Measurements from ENCODE around the gene CYTH1.

Gene CYTH1

DNA sequence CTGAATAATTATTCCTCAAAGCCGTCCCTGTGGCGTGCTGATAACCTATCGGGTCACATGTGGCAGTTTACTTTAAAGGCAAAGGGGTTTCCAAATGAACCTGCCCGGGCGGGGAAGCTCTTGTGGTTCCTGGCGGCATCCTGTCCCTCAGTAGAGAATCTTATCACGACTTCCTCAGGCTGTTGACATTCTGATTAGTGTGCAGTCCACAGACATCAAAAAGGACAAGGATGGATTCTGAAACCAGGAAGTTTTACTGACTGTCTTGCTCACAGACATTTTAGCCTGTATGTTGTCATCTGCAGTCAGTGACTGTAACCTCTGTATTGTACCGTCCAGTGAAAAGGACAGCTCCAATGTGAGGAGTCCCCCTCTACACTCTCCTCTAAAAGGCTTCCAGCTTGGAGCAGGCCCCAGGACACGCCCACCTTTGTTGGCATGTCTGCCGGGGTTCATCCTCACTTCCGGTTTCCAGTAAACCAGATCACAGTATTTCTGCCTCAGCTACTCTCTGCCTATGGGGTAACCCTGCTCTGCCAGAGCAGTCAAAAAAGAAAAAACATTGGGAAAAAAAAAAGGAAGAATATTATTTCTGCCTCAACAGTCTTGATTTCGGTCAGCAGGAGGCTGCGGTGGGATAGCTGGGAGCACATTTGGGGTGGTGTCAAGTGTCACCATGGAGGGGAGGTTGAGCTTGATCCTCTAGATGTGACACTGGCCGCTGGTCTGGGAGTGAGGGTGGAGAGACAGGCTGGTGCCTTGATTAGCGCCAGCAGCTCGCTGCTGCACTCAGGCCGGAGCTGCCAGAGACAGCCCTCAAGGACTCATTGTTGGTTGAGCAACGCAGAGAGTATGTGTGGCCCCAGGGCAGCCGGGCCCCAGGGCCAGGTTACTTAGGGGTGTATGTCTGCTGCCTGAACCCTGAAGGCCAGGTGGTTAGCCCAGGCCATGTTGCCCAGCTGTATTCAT is 115.8 kb downstream of the CYTH1 start:
- no peak for DNase-seq (ENCODE audit: extremely low read depth, low read depth)
- H3K4me3 ChIP-seq (replicated peaks; ENCODE audit: low read depth, low read length): no peak overlapping the region
- TF ChIP-seq, protein P1, sequence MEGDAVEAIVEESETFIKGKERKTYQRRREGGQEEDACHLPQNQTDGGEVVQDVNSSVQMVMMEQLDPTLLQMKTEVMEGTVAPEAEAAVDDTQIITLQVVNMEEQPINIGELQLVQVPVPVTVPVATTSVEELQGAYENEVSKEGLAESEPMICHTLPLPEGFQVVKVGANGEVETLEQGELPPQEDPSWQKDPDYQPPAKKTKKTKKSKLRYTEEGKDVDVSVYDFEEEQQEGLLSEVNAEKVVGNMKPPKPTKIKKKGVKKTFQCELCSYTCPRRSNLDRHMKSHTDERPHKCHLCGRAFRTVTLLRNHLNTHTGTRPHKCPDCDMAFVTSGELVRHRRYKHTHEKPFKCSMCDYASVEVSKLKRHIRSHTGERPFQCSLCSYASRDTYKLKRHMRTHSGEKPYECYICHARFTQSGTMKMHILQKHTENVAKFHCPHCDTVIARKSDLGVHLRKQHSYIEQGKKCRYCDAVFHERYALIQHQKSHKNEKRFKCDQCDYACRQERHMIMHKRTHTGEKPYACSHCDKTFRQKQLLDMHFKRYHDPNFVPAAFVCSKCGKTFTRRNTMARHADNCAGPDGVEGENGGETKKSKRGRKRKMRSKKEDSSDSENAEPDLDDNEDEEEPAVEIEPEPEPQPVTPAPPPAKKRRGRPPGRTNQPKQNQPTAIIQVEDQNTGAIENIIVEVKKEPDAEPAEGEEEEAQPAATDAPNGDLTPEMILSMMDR (IDR thresholded peaks at IDR 0.05; ENCODE audit: low read depth, low read length, missing control alignments): no peak

DNA sequence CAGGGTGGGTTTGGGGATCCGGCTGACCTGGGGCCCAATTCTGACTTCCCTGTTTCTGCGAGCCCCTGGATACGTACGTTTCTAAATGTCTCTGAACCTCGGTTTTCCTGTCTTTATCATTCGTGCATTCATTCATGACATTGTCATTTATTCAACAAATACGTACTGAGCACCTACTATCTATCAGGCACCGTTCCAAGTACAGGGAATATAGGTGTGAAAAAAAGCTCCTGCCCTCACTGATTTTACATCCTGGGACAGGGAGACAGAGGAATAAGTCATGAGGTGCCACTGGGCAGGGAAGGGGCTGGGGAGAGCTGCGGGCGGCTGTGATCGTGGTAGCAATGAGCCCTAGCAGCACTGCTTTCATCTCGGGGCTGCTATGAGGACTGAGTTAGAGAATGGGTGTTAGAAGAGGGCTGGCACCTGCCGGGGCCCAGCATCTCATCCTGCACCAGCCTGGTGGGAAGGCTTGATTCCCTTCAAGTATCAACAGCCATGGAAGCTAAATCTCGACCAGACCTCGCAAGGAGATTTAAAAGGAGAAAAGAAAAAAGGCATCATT is 116.6 kb downstream of the CYTH1 start:
- TF ChIP-seq, protein P1 (IDR thresholded peaks at IDR 0.05; ENCODE audit: low read depth, low read length, missing control alignments): no peak
- H3K4me3 ChIP-seq (replicated peaks; ENCODE audit: low read depth, low read length): no peak overlapping the region
- no peak for DNase-seq (ENCODE audit: extremely low read depth, low read depth)

DNA sequence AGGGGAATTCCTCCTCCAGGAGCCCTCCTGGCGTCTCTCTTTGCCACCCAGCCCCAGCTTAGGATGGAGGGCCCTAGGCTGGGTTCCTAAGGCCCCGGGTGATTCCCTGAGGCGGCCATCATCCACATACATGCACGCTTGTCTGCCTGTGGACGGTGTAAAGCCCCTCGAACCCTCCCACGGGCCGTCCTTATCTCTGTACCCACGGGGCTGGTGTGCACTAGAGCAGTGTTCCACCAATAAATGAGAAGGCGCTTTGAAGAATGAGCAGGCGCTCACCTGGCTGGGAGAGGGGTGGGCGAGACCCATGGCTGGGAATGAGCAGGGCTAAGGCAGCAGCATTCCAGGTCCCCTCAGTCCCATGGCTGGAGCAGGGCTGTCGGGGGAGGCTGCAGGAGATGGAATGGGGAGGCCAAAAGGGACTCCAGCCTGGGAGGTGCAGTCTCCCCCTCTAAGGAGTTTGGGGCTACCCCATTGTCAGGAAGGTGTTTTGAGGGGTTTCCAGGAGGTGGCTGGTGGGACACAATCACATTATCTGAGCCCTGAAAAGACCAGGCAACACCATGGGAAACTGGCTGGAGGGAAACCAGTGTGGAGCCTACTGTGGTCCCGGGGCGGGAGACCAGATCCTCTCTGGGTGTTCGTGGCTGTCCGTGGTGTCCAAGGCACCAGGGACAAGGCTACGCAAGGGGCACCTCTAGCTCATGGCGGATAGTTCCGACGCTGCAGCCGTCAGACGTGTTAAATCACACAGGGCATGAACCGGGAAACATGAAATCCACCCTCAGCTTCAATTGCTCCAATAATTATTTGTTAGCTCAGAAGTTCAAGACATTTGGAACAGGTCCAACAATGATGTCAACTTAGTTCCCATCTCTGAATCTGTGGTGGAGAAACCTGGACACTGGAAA is 117.3 kb downstream of the CYTH1 start:
- no peak for DNase-seq (ENCODE audit: extremely low read depth, low read depth)
- H3K4me3 ChIP-seq (replicated peaks; ENCODE audit: low read depth, low read length): no peak overlapping the region
- TF ChIP-seq, protein P1 (IDR thresholded peaks at IDR 0.05; ENCODE audit: low read depth, low read length, missing control alignments): no peak

DNA sequence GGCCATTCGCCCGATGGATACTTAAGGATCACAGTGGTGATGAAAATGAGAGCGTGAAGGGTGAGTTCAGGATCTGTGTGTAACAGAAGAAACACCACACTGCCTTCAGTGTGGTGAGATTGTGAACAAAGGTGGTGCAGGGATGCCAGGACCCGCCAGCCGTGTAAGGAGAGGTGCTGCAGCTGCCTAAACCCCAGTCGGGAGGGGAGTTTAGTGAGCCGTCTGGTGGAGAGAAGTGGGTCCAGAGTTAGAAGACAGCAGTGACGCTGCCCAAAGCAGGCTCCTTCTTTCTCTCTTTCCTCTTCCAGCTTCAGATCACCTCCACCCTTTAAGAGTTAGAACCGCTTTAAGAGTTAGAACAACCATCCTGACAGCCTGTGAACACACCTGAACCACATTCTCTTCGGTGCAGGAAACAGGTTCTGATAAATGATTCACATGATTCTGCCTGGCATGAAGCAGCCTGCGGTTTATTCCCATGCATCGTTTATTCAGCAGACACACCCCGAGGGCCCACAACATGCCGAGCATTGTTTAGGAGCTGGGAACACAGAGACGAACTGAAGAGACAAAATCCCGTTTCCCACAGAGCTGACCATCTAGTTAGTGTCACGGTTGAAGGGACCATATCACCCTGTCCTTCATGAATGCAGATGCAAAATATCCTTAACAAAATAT is 120.8 kb downstream of the CYTH1 start:
- TF ChIP-seq, protein P1 (IDR thresholded peaks at IDR 0.05; ENCODE audit: low read depth, low read length, missing control alignments): no peak
- DNase-seq (ENCODE audit: extremely low read depth, low read depth): no peak
- no peak overlapping the region for H3K4me3 ChIP-seq (replicated peaks; ENCODE audit: low read depth, low read length)

DNA sequence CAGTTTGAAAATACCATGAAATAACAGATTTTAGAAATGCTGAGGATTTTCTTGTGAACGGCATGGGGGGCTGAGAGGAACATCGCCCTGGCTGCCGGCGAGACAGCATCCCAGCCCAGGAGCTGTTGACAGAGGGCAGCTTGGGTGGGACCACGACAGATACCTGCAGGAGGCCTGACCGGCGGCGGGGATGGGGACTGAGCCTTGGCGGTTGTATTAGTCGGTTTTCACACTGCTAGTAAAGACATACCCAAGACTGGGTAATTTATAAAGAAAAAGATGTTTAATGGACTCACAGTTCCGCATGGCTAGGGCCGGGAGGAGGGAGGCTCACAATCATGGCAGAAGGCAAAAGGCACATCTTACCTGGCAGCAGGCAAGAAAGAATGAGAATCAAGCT is 122.5 kb downstream of the CYTH1 start:
- TF ChIP-seq, protein P1 (IDR thresholded peaks at IDR 0.05; ENCODE audit: low read depth, low read length, missing control alignments): no peak
- DNase-seq (ENCODE audit: extremely low read depth, low read depth): no peak
- H3K4me3 ChIP-seq (replicated peaks; ENCODE audit: low read depth, low read length): no peak overlapping the region

DNA sequence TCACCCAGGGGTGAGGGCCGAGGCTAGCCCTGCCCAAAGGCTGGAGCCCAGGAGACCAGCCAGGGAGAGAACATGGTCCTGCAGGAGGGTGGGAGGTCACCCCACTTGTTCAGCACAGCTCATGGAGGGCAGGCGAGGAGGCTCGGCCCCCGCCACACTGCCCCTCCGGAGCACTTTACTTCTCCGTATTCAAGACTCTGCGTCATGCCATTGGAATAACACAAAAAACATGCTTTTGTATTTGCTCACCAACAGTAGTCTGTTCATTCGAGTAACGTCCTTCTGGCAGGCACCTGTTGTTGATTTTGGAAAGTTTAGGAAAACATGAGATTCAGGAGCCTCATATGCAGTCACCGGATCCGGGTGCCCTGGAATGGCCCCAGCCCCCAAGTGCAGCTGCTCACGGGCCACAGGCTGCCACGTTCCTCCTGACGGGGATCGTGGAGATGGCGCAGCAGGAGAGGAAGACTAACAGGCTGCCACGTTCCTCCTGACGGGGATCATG is 123.7 kb downstream of the CYTH1 start:
- TF ChIP-seq, protein P1 (IDR thresholded peaks at IDR 0.05; ENCODE audit: low read depth, low read length, missing control alignments): no peak
- H3K4me3 ChIP-seq (replicated peaks; ENCODE audit: low read depth, low read length): no peak overlapping the region
- peak; percentile 36 for DNase-seq (ENCODE audit: extremely low read depth, low read depth)
